ENCODE results near the gene ANAPC13.

The ANAPC13 gene

DNA sequence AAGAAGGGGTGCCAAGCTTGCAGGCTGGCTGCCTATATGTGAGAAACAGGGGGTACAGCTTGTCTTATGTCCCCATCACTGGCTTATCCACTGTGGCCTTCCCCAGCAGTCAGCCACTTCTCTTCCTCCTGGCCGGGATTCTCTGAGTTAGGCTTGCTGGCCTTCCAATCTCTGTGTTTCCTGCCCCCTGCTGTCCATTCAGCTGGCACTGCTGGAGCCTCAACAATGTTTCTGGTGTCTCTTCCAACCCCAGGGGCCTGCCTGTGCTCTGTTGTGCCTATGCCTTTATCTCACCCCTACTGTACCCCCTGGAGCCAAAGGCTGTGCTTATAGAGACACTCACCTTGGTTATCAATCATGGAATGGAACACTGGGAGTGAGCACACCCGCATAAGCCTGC lies 36.5 kb downstream of the ANAPC13 start:
- DNase-seq: no peak

GRCh38 chr3:134448664-134449063 lies 37.1 kb downstream of the ANAPC13 start:
- DNase-seq: no peak

- no peak for DNase-seq
Measured at GRCh38 chr3:134447351-134447750, 38.4 kb downstream of the ANAPC13 start.

GRCh38 chr3:134446800-134447199 lies 39.0 kb downstream of the ANAPC13 start:
- peak; percentile 68 to 89 for DNase-seq

- DNase-seq: peak in 1 of 2 donors; percentile 27
Measured at GRCh38 chr3:134445636-134446035, 40.1 kb downstream of the ANAPC13 start.

GRCh38 chr3:134445095-134445494 lies 40.7 kb downstream of the ANAPC13 start:
- no peak for DNase-seq

GRCh38 chr3:134441821-134442220 lies 44.0 kb downstream of the ANAPC13 start:
- no peak for DNase-seq

- DNase-seq: no peak
Measured at GRCh38 chr3:134441321-134441720, 44.5 kb downstream of the ANAPC13 start.

DNA sequence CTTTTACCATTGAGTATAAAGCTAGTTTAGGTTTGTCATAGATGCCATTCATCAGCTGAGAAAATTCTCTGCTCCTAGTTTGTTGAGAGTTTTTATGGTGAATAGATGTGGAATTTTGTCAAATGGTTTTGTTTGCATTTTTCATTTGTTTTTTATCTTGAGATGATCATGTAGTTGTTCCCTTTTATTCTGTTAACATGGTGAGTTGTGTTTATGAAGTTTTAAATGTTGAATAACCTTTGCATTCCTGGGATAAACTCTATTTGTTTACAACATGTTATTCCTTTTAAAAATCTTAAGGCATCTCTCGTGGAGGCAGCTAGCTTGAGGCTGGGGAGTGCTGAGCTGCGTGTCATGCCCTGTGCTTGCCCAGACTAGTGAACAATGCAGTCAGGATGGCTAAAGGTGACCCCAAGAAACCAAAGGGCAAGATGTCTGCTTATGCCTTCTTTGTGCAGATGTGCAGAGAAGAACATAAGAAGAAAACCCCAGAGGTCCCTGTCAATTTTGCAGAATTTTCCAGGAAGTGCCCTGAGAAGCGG lies 48.5 kb downstream of the ANAPC13 start:
- DNase-seq: no peak

DNA sequence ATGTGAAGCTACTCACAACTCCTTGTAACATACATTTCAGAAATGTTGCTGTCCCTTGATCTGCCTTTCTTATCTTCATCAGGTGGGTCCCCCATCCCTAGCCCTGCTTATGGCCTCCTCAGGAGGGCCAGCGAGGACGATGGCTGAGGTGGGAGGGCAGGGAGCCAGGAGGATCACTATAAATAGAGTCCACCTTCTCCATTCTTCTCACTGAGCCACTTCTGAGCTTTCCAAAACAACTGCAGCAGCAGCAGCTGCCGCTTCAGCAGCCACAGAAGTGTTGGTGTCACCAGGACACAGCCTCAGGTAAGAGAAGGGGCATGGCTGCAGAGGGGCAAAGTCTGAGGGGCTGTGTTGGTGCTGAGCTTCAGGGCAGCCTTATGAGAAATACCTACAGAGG lies 53.5 kb downstream of the ANAPC13 start:
- DNase-seq: no peak

DNA sequence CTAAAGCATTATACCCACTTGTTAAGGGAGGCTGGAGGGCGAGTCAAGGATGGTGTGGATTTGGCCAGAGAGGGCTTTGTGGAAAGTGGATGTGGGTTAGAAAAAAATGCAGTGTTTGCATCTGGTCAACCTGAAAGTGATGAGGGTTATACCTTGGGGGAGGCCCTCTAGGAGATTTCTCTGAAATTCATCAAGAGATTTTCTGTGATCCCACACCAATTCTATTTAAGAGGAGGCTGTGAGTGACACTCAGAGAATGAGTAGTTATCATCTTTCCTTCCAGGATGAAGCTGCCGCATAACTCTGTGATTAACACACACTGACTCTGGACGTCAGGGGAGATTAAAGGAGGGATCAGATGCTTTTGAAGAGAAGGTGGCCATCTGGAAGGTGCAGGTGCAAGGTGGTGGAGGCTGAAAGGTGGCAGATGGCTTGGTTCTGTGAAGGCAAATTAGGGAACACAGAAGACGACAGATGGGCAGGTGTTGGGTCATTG lies 54.8 kb downstream of the ANAPC13 start:
- DNase-seq: no peak

GRCh38 chr3:134430174-134430573 lies 55.6 kb downstream of the ANAPC13 start:
- DNase-seq: no peak

- DNase-seq: no peak
Measured at GRCh38 chr3:134428401-134428800, 57.4 kb downstream of the ANAPC13 start.
